HG02885 (cell line): Measurements from ENCODE around the gene HDAC9.

Source experiments
- ATAC-seq: cut with Tn5 transposase; IDR thresholded peaks from one replicate; pipeline ENCODE4 v1.9.1; 2021; ENCODE audit warnings: mild to moderate bottlenecking; ENCODE audit not compliant: unreplicated experiment, poor library complexity

The HDAC9 gene

DNA sequence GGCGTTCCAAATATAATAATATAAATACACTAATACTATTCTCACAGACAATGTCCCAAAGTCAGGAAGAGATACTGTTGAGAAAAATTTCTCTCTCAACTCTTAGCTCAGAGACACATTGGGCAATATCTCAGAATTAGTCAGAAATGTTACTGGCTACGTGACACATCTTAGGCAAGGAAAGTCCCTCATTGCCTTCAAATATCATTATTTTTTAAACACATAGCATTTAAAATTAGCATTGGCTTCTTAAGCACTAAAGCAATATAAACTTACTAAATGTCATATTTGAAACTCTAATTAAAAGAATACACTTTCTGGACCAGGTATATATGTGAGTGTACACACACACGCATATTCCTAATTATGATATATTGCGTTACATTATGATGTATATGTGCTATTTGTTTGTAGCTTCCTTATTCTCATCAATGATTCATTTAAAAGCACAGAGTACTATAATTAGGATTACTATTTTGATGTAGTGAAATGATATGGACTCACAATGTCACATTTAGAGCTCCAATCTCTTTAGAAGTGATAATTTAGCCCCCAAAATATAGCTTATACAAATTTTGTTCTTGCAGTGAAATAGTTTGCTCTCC lies 366.1 kb downstream of the HDAC9 start:
- ATAC-seq = peak; percentile 81

DNA sequence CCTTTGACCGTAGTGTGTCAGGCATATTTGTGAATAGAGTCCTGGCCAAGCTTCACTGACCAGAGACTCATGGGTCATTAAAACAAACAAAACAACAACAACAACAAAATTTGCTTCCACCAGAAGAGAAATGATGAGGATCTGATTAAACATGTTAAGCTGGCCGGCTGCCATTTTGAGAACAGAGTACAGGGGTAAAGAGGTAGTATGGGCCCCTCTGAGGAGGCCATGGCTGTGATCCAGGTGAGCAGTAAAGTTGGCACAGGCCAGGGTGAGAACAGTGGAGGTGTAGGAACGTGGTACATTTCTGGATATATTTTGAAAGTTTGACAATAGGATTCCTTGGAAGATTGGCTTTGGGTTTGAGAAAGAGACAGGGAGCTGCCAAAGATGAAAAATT lies 369.4 kb downstream of the HDAC9 start:
- no peak for ATAC-seq

DNA sequence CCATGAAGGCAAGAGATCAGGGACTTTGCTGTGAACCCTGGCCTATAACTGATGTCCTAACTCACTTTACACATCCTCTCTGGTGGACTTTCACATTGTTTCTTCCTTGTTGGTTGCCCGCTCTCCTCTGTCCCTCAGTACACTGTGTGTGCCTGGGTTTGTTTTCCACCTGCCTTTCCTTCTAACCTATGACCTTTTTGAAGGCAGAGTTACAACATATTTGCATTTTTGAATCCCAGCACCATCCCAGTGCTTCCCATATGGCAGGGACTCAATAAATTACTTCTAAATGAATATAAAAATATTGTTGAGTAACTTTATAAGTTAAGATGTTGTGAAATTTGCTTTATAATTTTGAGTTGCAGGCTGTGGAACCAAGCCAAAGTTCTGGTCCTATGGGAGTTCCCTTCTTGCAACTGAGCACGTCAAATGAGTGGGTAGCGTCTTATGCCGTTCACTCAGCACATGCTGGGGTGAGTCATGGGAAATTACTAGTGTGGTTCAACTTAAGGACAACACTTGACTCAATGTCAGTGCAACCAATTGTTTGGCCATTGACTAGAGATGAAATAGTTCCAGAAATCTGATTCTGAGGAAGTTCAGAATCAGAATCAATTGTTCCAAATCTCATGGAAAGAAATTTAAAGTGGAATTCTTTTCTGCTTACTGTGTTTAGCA lies 370.9 kb downstream of the HDAC9 start:
- ATAC-seq = peak; percentile 81

DNA sequence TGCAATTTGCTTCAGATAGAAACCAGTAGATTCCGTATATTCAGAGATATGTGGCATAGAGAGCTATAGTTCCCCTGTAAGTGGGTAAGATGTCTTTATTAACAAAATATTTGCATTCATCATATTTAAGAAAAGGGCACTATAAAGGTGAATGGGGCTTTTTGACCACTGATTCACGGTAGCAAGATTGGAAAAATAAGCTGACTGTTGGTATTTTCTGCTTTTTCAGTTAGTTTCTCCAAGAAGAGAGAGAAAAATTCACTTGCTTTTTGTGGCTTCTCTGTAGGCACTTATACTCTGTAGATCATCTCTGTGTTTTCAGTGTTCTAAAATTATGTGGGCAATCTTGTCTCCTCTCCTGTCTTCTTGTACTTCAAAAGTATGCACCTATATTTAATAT lies 376.8 kb downstream of the HDAC9 start:
- ATAC-seq = no peak

DNA sequence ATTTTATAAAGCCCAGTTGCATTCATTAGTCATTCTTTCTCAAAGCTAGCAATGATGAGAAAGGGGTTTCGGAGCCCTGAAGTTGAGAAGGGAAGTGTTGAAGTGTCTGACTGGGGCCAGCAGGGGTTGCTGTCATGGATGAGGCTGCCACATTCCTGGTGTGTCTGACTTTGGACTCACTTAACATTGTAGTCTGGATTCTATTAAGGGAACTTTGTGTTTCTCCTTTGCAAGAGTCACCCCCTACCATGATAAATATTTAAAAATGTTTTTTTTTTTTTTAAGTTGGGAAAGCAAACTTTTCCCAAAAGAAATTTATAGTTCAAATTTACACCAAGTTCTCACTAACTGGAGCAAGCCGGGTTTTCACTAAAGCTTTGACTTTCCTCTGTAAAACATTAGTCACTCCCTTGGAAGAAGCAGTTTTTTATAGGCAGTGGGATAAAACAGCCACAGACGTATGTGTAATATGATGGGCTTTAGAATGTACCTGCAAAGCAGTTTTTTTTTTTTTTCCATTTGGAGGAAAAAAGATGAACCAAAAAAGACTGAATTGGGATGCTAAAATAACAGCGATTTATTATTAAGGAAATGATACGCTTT lies 378.3 kb downstream of the HDAC9 start:
- ATAC-seq = no peak

DNA sequence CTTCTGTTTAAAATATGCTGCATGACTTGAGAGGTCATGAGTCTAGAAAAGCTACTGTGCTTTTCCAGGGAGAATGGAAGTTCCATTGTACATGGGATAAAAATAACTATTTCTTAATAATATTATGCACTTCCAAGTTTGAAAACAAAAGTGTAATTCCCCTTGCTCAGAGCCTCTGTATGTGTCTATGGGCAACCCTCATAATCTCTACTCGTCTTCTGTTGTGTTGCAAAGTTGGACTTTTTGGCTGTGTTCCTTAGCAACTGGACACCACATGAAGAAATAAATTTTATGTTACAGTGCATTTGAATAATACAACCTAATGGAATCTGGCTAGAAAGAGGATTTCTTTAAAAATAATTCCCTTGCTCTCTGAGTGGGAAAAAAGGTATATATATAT lies 379.3 kb downstream of the HDAC9 start:
- ATAC-seq = no peak

DNA sequence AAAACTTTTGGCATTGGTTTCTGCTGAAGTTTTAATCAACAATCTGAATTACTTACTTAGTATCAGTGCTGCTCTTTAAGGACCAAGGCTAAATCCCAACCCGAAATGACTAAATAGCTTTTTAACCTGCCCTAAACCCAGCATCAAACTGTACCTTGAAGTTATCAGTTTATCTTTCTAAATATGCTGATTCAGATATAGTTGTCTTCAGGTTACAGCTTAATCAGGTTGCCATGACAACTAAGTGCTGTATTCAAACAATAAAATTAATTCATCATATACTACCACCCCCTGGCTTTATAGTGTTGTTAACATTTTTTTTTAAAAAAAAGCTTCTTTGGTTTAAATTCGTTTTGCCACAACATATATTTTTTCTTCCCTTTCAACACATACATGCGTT lies 382.3 kb downstream of the HDAC9 start:
- no peak for ATAC-seq

DNA sequence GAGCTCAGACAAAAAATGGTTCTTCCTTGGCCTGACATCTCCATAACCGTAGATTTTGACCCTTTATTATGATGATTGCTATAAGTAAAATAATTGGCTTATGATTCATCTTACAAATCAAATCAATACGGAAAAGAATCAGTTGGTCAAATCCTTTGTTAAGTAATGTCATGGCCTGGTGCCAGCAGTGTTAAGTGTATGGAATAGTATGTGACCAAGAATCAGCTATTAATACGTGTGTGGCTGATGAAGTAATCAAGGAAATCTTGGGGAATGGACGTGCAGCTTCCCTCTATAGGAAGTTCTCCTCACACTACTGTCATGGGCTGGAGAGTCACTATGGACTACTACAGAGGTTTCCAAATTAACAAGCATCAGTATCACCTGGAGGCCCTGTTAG lies 391.3 kb downstream of the HDAC9 start:
- ATAC-seq = no peak

DNA sequence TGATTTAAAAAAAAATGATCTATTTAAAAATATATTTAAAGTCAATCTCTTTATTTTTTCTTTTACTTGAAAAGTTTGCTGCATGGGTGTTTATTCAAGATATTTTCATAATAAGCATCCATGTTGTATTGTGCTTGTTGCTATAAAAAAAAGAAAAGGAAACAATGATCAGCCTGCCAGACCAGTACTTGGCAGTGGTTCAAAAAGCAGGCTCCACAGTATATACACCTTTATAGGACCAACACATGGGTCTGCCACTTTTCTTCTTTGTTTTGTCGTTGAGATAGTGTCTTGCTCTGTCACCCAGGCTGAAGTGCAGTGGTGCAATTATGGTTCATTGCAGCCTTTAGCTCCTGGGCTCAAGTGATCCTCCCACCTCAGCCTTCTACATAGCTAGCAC lies 393.9 kb downstream of the HDAC9 start:
- ATAC-seq = no peak

DNA sequence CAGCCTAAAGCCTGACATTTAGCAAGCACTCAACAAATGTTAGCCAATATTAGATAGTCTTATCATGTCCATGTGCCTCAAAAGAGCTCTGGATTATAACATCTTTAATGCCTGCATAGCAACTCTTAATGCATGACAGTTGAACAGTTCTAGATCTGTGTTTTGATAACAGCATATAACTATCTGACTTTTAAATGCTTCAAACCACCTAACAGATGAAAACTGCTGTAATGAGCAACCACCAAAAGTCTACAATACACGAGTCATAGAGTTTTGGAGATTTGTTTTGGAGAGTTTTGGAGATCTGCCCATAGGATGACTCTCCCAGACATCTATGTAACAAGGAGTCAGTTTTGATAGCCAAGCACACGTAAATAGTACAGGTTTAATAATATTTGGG lies 394.6 kb downstream of the HDAC9 start:
- ATAC-seq = no peak

DNA sequence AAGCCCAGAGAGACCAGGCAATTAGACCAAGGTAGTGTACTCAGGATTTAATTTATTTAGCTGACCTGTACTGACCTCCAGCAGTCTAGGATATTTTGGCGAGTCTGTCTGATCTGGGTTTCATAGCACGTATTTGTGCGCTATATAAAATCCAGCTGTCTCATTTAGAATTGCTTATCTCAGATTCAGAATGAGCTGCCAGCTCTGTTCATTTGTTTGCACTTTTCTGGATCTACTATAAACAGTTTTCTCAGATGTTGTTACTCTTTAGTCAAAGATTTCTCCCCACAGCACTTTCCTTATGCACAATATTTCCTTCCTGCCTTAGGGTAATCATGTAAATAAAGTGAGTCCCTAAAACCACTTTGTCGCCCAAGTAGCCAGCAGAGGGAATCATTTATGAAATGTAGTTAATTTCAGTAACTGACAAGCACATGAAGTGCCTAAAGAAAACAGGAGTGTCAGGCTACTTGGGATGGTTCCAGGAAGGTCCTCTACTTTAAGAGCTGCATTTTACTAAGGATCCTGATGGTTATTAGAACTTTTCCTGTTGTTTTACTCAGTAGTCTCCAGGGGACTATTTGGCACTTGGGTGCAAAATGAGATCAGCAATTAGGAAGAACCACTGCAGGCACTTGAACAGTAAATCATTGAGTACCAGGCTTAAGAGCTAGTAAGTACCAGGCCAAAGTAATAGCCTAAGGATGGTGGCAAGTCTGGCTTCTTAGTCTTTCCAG lies 395.5 kb downstream of the HDAC9 start:
- ATAC-seq = no peak

DNA sequence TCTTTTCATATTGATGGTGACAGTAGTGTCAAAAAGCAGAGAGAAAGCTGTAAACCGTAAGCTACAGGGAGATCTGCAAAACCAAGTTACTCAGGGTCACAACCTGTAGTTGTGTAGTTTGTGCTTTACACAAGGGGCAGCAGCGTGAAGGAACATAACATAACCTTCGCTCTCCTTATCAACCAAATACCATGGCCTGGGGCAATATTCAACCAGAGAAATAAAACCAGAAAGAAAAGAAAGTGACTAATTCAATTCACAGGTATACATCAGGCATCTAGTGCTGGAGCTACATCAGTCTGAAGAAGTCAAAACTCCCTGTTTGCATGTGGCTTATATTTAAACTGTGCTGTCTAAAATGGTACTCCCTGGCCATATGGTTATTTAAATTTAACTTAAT lies 397.6 kb downstream of the HDAC9 start:
- ATAC-seq = no peak

DNA sequence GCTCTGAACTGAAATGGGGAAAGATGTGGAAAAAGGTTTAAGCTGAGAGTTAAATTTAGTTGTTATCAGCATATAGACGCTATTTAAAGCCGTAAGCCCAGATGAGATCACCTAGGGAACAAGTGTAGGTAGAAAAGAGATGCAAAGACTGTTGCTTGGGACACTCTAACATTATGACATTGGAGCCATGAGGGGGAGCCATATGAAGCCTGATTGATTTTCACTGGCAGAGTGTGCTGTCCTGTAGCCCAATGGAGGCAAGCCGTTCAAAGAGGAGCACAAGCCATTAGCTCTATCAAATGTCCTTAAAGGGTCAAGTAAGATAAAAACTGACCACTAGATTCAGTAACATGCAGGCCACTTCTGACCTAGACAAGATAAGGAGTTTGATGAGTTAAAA lies 398.6 kb downstream of the HDAC9 start:
- ATAC-seq = no peak

DNA sequence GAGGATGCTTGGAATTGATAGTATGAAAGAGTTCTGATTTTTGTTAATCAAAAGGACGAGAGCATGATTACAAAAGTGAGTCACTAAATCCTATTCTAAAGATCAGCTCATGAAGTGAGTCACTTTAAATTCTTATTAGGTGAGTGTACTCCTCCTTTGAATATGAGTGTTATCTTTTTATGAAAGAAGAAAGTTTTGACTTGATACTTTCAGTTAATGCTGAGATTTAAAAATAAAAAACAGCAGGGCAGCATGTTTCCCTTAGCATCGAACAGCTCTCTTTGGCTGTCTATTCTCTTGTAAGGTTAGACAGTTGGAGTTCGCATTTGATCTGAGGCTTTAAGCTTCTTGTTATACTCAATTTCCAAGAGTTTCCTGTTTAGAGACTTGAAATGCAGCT lies 399.9 kb downstream of the HDAC9 start:
- no peak for ATAC-seq

DNA sequence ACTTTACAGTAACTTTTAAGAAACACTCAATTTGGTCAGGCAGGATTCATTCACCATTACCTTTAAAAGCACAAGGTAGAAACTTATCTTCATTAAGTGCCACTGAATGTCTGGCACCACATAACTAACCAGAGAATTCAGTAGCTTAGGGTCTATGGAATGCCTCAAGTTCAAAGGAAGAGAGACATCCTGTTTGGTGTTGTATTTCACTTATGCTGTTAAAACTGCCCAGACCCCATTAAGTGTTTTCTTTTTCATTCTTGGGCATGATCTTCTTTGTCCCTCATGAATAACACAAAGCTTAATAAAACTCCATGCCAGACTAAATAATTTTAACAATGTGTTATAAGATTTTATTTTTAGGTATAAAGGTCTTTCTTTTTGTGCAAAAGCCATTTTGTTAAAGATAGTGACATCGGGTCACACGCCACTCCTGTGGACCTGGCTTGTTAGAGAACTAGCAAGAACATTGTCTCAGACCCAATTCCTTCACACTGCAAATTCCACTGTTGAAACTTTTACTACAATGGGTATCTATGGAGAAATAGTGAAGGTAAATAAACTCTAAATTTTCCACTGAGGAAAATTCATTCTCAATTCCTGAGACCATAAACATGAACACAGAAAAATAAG lies 400.9 kb downstream of the HDAC9 start:
- no peak for ATAC-seq

DNA sequence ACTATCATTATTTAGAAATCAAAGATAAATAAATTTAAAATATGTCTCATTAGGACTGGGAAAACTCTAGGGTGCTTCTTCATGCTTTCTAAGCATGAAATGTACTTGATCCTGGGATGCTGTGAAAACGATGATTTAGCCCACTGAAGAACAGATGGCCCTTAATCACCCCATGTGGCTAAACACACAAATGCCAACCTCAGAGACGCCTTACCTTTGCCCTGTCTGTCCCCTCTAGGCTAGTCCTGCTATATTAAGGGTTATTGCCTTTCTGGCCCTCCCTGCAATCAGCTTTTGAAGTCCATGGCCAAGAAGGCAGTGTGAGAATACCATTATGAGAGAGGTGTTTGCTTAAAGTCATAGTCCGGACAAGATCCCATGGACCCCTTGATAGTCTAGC lies 404.7 kb downstream of the HDAC9 start:
- no peak for ATAC-seq

DNA sequence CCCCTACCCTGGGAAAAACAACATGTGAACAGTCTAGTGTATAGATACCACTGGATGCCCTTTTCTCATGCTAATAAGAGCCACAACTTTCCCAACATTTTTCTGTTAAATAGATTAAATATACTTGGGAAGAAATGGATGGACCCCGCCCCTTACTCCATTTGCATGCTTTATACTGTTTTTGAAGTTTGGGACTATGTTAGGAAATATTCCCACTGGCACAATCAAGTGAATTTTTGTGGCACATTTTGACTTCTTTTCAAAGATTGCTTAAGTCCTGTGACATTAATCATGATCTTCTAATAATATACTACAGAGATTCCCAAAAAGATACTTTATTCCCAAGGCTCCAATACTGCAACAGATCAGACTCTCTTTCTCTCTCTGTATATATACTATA lies 405.3 kb downstream of the HDAC9 start:
- ATAC-seq = no peak

DNA sequence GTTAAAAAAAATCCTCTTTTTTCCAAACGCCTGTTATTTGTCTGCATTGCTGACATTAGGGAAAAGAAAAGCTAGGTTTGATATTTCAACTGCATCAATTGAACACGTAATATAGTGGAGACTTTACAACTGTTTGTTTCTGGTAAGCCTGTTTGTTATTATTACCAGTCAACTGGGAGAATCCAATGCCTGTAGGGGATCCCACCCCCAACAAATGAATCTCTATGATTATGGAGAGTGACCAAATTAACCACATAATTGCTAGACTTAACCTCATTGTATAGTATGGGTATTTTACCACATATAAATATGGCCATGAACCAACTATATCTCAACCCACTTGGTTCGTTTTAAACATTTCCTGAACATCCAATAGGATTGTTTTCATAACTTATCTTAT lies 405.8 kb downstream of the HDAC9 start:
- ATAC-seq = no peak

DNA sequence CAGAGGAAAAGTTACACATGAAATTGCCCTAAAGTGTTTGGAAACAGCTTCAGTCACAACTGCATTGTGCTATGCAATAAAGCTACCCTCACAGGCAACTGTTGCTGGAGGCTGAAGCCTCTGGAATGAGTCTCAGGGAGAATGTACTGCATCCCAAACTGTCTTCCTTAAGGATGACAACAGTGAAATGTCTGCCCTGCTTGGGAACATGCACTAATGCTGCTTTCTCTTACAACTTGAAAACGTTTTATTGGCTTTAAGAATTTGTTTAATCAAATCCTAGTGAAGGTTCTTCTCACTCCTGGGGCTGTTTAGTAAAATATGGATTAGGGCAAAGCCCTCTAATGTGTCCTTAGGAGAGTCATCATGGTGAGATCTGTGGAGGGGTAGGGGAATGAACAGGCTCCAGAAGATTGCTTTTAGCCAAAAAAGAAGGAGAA lies 406.5 kb downstream of the HDAC9 start:
- no peak for ATAC-seq

DNA sequence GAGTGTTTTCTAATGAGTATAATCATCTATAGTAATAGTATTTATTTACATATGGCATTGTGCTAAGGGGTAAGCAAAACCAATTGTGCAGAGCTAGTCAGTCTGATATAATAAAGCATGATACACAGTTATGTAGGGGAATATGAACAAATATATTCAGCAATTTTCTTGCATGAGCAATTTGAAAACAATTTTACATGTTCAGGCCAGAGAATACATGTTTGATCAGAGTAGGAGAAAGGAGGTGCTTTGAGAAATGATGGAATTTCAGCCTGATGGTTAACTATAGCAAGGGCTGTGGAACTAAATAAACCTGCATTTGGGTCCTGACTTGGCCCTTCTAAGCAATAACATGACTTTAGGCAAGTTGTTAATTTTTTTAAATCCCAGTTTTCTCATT lies 407.3 kb downstream of the HDAC9 start:
- no peak for ATAC-seq

DNA sequence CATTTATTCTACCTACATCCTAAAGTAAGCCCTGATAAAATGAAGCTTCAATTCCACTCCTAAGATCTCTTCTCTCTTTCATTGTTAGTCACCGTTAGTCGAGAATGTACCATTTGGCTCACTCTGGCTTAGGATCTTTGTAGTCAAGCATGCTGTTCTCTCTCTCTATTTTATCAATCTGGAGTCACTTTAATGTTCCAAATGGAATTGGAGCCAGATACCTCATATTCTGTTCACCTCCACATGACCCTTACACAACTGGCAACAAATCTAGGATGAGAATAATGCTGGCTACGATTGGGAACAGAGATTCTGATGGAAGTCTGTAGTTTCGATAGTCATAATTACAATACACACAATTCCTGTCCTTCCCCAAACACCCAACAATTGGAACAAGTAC lies 408.1 kb downstream of the HDAC9 start:
- no peak for ATAC-seq
